HS-5 (cell line): ENCODE results near the gene ATP8A1.

Source experiments
- DNase-seq: peaks from one replicate; pipeline ENCODE4 v3.0.0-alpha.2; 2012; ENCODE audit warnings: low read depth

ATP8A1 gene

DNA sequence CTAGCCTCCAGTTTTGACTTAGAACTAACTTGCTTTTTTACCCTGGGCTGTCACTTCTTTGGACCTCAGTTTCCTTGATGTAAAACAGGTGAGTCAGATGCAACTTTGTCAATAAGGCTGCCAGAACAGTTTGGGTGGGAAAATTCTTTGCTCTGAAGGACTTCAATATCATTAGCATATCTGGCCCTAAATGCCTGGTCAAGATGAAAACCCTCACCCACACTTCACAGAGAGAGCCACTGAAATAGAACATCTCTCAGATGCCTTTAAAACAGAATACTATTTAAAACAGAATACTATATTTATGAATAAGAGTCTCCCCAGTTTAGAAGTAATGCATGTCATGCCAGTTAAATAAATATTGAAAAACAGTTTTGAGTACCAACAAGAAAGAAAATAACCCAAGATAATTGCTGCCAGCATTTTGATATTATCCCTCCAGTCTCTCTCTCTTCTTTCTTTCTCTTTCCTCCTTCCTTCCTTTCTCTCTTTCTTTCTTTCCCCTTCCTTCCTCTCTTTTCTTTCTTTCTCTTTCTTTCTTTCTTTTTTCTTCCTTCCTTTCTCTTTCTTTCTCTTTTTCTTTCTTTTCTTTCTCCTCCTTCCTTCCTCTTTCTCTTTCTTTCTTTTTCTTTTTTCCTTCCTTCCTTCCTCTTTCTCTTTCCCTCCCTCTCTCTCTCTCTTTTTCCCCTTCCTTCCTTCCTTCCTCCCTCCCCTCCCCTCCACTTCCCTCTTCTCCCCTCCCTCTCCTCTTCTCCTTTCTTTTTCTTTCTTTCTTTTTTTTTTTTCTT, 292.4 kb downstream of the ATP8A1 start:
- no peak for DNase-seq

- no peak for DNase-seq
Observed at GRCh38 chr4:42363614-42364013, 293.3 kb downstream of the ATP8A1 start.

DNA sequence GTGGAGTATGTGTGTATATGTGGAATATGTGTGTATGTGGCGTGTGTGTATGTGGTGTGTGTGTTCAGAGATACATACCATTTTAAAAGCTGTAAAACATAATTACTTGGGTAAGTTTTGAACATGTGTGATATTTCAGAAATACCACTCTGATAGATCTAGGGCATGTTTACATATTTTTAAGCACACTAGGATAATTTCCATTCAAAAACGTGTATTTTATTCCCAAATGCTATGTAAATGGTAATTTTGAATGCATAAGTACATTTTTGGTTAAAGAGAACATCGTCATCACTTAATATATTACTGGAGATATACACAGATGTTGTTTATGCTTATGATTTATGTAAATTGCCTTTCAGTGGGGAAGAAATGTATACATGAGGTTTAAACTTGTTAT, 294.3 kb downstream of the ATP8A1 start:
- DNase-seq: no peak

- no peak for DNase-seq
Observed at GRCh38 chr4:42361456-42361855, 295.4 kb downstream of the ATP8A1 start.

DNA sequence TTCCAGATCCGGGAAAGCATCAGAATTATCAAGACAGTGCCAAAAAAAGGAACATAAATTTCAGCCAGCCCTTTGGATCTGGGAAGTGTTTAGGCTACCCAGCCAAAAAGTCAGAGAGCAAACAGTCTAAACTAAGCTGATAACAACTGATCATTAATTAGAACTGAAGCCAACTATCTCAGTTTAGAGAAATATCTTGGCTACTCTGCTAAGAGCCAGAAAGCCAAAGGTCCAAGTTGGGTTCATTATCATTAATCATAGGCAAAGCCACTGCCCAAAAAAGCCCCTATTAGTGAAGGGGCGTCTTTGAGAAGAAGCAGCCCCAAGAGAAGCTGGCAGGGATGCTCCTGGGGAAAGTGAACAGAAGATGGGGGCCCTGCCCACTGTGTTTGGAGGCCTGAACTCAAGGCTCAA, 296.6 kb downstream of the ATP8A1 start:
- no peak for DNase-seq

GRCh38 chr4:42359711-42360110, 297.2 kb downstream of the ATP8A1 start:
- no peak for DNase-seq
